ENCODE measurements around the gene EMILIN2. TPM values are rescaled to one million over a fixed set of nuclear protein-coding genes. Genes with fewer than 3 reads are reported as not detected.

Gene EMILIN2
- total RNA-seq, 1 experiment from 2014 or later = 20.0 TPM

DNA sequence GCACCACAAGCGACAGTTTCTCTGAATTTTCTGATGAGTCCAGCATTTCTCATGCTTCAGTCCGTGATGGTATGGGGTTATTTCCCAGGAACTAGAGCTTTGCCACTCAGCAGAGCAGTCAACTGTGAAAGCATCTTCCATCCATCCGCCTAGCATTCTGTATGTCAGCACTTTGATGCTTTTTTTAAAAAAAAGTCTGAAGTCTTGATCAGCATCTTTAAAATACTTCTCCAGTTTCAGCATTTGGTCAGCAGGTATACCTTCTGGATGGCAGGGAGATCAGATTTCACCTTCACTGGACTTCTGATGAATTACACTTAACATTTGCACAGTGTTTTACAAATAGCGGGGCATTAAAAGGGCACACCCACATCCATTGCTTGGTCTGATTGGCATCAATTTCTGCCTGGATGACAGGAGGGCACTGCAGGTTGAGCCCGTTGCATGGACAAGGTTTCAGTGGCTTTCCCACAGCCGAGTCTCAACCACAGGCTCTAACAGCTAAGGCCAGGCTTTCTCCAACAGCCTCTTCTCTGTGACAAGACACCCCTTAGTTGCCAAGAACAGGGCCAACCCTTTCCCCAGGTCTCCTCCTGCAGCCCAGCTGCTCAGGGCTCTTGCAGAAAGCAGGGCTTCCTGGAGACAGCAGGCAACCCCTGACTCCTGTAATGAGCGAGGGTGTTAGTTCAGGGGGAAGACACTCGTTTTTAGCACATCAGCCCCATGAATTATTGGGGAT, 54.0 kb downstream of the EMILIN2 start:
- no peaks in the 10 kb centered on the region for H3K27me3 ChIP-seq (ENCODE audit: insufficient read depth, low read length)
- no peak overlapping the region for H3K4me2 ChIP-seq (ENCODE audit: insufficient read depth, insufficient read length, low read length)
- H3K79me1 ChIP-seq (ENCODE audit: insufficient read depth, low read depth, low read length, poor library complexity, severe bottlenecking) = no peaks in the 10 kb centered on the region
- H3K23me2 ChIP-seq (ENCODE audit: insufficient read length, low read depth, low read length, poor library complexity, severe bottlenecking) = no peaks in the 10 kb centered on the region
- H3K4me1 ChIP-seq (ENCODE audit: insufficient read depth, low read length) = no peaks in the 10 kb centered on the region
- no peak overlapping the region for H3K4me3 Mint-ChIP-seq
- no peaks in the 10 kb centered on the region for H3K79me2 ChIP-seq (ENCODE audit: insufficient read depth, low read length)
- H4K5ac ChIP-seq (ENCODE audit: insufficient read length, low read depth, low read length) = no peak overlapping the region
- H3K23ac ChIP-seq (ENCODE audit: insufficient read length, low read depth, low read length) = no peak overlapping the region
- H3K4ac ChIP-seq (ENCODE audit: low read depth, low read length) = no peak overlapping the region
- no peak overlapping the region for H2BK20ac ChIP-seq (ENCODE audit: low read depth, low read length, poor library complexity, severe bottlenecking)
- H4K20me1 ChIP-seq (ENCODE audit: control insufficient read depth, insufficient read depth, insufficient read length) = no peaks in the 10 kb centered on the region
- peak overlapping the region in 1 of 3 experiments; percentile 81; a peak in 1 of 7 replicates for H3K27ac Mint-ChIP-seq
- no peak for DNase-seq
- H2AK5ac ChIP-seq (ENCODE audit: insufficient read length, low read length) = no peak overlapping the region
- H3K9me3 ChIP-seq (ENCODE audit: control insufficient read depth, low read depth, low read length) = no peaks in the 10 kb centered on the region
- H3K9ac ChIP-seq (ENCODE audit: extremely low read depth, insufficient read length, low read length) = no peak overlapping the region
- H3K4me1 Mint-ChIP-seq = peaks cover 17 to 26% of the 10 kb centered on the region in 2 experiments
- H3K9me3 Mint-ChIP-seq = no peaks in the 10 kb centered on the region; a peak in 1 of 5 replicates
- TF ChIP-seq, protein P1, sequence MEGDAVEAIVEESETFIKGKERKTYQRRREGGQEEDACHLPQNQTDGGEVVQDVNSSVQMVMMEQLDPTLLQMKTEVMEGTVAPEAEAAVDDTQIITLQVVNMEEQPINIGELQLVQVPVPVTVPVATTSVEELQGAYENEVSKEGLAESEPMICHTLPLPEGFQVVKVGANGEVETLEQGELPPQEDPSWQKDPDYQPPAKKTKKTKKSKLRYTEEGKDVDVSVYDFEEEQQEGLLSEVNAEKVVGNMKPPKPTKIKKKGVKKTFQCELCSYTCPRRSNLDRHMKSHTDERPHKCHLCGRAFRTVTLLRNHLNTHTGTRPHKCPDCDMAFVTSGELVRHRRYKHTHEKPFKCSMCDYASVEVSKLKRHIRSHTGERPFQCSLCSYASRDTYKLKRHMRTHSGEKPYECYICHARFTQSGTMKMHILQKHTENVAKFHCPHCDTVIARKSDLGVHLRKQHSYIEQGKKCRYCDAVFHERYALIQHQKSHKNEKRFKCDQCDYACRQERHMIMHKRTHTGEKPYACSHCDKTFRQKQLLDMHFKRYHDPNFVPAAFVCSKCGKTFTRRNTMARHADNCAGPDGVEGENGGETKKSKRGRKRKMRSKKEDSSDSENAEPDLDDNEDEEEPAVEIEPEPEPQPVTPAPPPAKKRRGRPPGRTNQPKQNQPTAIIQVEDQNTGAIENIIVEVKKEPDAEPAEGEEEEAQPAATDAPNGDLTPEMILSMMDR (conservative IDR thresholded peaks at IDR 0.05) = no peak
- WGBS (ENCODE audit: extremely low coverage, insufficient read length, low lambda C conversion rate) = no CpG with 5 or more reads among the region's 8 CpGs
- H3K14ac ChIP-seq (ENCODE audit: insufficient read depth, low read length) = no peak overlapping the region
- H2BK5ac ChIP-seq (ENCODE audit: insufficient read length, low read length) = no peak overlapping the region
- no peak overlapping the region for H4K8ac ChIP-seq (replicated peaks; ENCODE audit: insufficient read length, low read depth, low read length)
- no peak overlapping the region for H2AFZ ChIP-seq (ENCODE audit: low read length)
- H2BK120ac ChIP-seq (ENCODE audit: low read depth, low read length, poor library complexity, severe bottlenecking) = no peak overlapping the region
- H3K27ac ChIP-seq (ENCODE audit: insufficient read length, low read depth, low read length) = no peak overlapping the region
- no peak overlapping the region for H3K56ac ChIP-seq (ENCODE audit: insufficient read length, low read depth, low read length)
- H2BK15ac ChIP-seq (ENCODE audit: low read depth, low read length) = no peak overlapping the region
- H3K18ac ChIP-seq (ENCODE audit: insufficient read length, low read depth, low read length) = no peak overlapping the region
- H4K91ac ChIP-seq (ENCODE audit: insufficient read length, low read depth, low read length) = no peak overlapping the region
- H3K27me3 Mint-ChIP-seq (ENCODE audit: low read depth) = peaks cover 6% of the 10 kb centered on the region
- 0 out of 7 replicates have a peak, but pooled peaks cover 0 to under 1% (median 0%) of the 10 kb centered on the region in 3 experiments for H3K36me3 Mint-ChIP-seq (ENCODE audit: insufficient read depth in 1 of 3, low read depth in 3 of 3)
- no peak overlapping the region for H3T11ph ChIP-seq (ENCODE audit: low read length)
- no peak overlapping the region for H2BK12ac ChIP-seq (ENCODE audit: insufficient read length, low read depth, low read length)
